HG02678 (cell line): Measurements from ENCODE around the gene SUB1.
"Not testable (repeated sequence)": the region's sequence is repeated elsewhere in the genome, so short reads cannot be mapped to it uniquely, and the experiment has no call there.

ENCODE experiments used
- ATAC-seq: cut with Tn5 transposase; IDR thresholded peaks from one replicate; pipeline ENCODE4 v1.9.1; 2021; ENCODE audit warnings: mild to moderate bottlenecking, moderate library complexity; ENCODE audit not compliant: unreplicated experiment

Gene SUB1

DNA sequence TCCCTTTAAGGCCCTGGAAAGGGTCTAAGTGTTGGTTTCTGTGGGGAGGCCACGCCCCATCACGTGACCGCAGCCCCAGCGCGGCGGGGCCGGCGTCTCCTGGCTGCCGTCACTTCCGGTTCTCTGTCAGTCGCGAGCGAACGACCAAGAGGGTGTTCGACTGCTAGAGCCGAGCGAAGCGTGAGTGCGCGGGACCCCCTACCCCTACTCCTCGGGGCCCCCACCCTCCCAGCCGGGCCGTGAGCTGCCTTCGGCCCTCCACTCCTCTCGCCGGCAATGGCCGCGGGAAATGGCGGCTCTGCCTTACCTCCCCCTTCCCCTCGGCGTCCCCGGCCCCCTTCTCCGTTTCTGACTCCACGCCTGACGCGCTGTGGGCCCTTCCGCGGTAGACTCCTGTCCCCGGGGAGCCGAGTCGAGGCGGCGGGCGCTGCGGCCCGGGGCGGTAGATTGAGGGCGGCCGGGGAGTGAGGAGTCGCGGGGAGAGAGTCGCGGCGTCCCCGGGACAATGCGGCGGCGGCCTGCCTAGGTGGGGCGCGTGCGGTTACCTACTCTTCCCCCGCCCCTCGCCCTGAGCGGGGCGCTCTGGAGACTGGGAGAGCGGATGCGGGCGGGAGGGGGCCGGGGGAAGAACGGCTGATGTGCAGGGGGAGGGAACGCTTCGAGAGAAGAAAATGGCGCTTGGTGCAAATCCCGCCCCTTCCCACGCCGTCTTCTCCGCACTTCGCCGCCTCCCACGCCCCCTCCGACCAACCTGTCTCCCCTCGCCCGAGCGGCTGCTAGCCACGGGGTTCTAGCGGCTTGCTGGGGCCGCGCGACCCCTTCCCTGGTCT lies at the start of gene SUB1:
Gene SUB1 (plus strand): TSS at position 112 of the 830 bp plus-strand sequence. CDS start 2,956 bp downstream, outside the sequence.
- ATAC-seq: peak; percentile 41

DNA sequence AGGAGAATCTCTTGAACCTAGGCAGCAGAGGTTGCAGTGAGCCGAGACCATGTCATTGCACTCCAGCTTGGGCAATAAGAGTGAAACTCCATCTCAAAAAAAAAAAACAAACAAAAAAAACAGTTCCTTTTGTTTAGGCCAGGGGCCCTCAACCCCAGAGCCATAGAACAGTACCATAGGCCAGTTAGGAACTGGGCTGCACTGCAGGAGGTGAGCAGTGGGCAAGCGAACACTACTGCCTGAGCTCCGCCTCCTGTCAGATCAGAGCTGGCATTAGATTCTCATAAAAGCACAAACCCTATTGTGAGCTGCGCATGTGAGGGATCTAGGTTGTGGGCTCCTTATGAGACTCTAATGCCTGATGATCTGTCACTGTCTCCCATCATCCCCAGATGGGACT lies 49.1 kb upstream of the SUB1 start:
- no peak for ATAC-seq

DNA sequence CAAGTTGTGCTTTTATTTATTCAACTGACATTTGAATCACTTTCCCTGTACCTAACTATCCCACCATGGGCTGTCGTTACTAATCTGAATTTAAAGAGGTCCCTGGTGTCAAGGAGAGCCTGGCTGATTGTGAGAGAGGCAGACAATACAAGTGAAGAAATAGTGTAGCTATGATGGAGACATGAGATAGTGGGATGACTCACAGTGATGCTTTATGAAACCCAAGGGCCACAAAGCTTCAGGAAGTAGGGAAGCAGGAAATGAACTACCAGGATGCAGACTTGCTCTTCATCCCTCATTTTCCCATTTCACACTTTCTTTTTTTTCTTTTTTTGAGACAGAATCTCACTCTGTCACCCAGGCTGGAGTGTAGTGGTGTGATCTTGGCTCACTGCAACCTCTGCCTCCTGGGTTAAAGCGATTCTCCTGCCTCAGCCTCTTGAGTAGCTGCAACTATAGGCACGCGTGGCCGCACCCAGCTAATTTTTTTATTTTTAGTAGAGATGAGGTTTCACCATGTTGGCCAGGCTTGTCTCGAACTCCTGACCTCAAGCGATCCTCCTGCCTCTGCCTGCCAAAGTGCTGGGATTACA lies 47.8 kb upstream of the SUB1 start:
- peak; percentile 21 for ATAC-seq

DNA sequence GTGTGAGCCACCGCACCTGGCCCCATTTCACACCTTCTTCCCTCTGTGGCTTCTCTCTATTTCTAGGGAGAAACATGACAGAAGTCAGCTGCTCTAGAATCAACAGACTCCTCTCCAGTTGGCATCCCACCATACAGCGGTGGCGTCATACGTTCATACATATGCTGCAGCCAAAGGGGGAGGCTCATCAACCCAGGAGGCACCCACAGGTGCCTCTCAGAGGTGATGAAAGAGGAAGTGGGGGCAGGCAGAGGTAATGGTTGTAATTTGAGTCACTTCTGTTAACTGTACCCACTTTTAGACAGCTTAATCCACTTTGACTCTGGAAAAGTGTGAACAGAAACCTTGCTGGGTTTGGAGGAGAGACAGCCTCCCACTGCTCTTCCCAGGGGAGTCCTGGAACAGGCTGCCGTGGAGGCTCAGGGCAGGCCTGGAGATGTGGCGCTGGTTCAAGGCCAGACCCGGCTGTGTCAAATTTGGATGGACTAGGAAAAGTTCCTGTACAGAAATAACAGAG lies 47.3 kb upstream of the SUB1 start:
- ATAC-seq: peak; percentile 80

DNA sequence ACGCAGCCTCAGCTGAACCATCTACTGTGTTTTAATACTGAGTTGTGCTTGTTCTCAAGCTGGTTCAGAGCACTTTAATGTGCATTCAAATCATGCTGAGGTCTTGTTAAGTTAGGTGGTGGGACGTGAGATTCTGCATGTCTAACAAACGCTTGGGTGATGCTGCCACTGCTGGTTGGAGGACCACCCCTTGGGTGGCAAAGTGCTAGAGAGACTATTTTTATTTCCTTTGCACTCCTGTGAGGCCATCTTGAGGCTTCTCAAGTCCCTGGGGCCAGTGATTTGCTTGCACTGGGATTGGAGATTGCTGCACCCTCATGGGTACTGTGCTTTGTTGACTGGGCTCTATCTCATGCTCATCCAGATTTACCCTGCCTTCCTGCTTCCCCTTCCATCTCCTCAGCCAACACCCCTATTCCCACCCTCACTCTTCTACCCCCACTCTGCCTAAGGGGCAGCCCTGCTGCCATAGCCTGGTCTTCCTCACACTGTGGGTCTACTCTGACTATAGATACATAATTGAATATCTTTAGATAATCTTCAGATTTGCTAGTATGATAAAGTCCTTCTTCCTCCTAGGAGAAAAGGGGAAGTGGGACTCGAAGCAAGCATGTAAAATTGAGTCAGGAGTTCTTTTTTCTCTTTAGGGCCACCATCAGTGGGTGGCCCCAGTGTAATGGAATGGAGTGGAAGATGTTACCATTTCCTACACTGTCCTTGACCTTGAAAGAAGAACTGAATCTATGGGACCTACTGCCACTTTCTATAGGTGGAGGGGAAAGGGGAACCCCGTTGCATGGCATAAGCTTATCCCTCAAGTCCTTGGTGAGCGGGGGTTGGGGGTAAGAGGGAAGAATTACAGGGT lies 45.1 kb upstream of the SUB1 start:
- no peak for ATAC-seq

DNA sequence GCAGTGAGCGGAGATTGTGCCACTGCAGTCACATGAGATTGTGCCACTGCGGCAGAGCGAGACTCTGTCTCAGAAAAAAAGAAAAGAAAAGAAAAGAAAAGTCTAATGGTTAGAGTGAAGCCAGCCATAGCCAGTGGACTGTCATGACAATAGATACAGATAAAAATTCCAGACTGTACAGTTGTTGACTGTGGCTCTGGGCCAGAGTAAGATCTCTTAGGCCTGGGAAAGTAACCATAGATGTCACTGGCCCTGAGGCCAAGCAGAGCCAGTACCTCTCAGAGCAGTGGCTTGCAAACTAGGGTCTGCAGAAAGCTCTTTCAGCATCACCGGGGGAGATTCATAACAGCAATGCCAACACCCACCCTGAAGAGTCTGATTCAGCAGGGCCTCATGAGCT lies 44.1 kb upstream of the SUB1 start:
- no peak for ATAC-seq

DNA sequence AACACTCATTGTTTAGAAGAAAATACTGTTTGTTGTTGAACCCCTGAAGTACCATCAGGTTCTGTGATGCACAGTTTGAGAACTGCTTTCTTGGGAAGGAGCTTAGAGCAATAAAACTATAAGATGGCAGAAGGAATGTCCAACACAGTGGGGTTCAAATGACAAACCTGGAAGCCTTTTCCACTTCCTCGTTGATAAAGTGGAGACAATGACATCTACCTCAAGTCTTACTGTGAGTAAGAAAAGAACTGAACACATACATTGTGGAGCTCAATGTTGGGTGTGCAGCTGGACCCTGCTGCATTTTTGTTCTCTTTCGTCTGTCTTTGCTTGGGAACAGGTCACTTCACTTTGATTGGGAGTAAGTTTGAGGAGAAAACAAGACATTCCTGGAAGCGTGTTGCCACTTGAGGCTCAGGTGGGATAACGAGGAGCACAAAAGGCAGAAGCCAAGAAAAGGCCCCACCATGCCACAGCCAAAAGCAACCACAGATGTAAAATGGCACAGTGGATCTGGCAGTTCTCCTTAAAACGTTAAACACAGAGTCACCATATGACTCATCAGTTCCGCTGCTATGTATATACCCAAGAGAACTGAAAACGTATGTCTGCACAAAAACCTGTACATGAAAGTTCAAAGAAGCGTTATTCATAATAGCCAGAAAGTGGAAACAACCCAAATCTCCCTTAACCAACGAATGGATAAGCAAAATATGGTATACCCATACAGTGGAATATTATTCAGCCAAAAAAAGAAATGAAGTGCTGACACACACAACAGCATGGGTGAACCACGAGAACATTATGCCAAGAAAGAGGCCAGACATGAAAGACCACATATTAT lies 42.9 kb upstream of the SUB1 start:
- peak; percentile 70 for ATAC-seq

DNA sequence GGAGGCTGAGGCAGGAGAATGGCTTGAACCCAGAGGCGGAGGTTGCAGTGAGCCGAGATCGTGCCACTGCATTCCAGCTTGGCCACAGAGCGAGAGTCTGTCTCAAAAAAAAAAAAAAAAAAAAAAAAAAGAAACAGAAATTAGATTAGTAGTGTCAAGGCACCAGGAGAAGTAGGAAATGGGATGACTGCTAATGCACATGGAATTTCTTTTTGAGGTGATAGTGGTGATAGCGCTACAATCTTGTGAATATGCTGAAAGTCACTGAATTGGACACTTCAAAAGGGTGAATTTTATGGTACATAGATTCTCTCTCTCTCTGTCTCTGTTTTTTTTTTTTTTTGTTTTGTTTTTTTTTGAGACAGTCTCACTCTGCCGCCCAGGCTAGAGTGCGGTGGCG lies 42.1 kb upstream of the SUB1 start:
- ATAC-seq: no peak

DNA sequence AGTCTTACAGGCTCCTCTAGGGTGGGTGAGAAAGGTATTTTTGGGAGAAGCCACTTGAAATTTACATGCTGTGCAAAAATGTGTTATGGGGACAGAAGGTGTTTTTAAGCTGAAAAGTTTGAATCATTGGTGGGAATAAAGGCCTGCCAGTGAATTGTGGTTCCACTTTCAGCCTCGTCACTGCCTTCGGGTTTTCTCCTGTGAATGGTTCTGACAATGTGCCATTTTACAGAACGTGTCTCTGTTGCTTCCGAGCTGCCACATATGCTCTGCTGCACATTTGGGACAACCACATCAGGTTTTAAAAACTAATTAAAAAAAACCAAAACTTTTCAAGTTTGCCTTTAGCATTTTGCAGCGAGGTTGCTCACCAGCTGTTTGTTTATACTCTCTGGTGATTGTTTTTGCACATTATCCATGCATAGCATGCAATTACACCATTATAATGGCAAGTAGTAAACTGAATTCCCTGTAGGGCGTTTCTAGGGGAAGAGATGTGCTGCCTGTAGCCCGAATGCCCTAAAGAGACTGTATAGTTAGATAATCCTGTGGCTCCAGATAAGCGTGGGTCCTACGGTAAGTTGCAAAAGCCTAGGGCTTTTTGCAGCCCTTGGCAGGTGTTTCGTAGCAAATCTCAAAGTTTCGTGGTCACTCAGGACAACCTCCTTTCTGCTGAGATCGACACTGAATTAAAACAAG lies 40.1 kb upstream of the SUB1 start:
- ATAC-seq: no peak

DNA sequence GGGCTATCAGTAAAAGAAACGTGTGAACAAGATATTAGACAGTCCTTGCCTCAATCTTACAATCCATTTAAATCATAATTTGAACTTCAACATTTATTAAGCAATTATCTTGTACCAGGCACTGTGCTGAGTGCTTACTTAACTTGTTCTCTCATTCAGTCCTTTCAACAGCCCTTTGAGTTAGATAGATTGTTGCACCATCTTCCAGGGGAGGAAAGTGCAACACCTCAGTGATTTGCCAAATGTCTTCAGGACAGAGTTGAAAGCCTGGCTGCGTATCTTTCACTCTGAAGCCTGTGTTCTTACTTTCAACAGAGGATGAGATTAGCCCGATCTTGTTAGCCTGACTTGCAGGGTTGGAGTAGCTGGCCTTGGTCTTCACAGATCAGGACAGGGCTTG lies 34.2 kb upstream of the SUB1 start:
- ATAC-seq: no peak

DNA sequence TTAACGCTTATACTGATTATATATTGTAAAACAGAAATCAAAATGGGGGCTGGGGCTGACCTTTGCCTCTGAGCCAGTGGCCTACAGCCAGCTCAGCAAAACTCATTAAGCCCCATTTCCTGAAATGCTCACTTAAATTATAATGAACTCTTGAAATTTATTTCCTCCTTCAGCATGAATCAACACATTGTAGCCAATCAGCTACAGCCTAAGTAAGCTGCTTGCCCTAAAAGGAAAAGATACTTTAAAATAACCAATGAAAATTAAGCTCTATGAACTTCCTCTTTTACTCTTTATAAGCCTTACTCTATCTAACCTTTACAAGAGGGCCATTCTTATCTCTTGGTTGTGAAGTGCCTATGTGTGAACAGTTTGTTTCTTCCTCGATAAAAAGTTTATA lies 33.5 kb upstream of the SUB1 start:
- ATAC-seq: no peak

DNA sequence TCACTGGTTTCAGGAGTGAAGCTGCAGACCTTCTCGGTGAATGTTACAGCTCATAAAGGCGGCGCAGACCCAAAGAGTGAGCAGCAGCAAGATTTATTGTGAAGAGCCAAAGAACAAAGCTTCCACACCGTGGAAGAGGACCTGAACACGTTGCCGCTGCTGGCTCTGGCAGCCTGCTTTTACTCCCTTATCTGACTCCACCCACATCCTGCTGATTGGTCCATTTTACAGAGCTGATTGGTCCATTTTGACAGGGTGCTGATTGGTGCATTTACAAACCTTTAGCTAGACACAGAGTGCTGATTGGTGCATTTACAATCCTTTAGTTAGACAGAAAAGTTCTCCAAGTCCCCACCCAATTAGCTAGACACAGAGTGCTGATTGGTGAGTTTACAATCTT lies 32.9 kb upstream of the SUB1 start:
- ATAC-seq: not testable (repeated sequence)

DNA sequence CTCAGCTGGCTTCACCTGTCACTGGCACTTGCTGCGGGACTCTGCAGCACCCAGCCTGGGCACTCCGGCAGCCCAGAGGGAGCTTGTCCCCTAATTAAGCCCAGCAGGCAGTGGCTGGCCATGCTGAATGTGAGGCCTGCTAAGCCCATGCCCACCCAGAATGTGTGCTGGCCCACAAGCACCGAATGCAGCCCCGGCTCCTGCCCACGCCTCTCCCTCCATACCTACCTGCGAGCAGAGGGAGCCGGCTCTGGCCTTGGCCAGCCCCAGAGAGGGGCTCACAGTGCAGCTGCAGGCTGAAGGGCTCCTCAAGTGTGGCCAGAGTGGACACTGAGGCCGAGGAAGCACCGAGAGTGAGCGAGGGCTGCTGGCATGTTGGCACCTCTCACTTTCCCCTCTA lies 32.4 kb upstream of the SUB1 start:
- no peak for ATAC-seq

DNA sequence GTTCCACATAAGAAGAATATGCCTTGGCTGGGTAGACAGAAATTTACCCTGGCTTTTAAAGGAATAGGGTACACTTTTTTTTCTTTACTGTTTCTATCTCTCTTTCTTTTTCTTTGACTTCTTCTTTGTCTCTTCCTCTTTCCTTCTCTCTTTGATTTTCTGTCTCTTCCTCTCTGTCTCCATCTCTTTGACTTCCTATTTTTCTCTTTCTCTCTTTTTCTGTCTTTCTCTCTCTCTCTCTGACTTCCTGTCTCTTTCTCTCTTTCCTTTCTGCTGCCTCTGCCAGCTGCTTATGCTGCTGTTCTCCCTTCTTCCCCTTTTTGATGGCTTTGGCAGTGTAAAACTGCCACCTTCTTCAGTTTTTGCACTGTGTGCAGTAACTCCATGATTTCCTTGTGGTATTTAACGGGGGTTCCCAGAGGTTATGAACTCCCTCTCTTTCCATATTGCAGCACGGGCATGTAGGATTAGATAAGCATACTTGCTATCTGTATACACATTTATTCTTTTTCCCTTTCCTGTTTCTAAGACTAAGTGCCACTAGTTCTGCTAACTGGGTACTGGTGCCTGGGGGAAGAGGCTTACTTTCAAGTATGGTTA lies 31.1 kb upstream of the SUB1 start:
- not testable (repeated sequence) for ATAC-seq

DNA sequence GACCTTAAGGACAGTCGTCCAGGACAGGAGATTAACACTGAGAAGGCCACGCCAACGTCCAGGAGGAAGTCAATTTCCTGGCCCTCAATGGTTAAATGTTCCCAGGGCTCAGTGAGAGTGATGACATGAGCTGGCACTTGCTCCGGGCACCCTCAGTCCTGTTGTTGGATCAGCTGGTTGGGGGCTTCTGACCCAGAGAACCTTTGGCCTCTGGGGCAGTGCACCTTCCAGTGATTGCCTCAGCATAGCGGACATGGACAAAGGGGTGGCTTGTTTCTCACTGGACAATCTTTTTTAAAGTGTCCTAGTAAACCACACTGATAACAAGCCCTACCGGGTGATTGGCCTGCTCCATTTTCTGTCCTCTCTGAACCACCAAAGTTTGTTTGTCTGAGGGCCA lies 28.8 kb upstream of the SUB1 start:
- ATAC-seq: not testable (repeated sequence)

DNA sequence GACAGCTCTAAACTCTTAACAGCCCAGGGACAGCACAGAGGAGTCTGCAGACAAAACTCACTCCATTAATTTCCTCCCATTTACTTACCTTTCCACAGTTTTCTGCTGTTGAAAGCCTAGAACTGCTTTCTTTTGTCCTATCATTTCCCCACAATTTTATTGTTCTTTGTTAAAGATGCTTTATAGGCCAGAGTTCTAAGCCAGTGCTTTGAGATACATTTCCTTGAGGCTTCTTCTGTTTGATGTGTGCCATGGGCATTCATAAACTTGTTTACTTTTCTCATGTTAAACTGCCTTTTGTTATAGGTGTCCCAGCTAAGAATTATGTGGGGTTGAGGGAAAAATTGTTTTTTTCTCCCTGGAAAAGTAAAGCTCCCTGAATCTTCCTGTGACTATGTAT lies 25.9 kb upstream of the SUB1 start:
- no peak for ATAC-seq

DNA sequence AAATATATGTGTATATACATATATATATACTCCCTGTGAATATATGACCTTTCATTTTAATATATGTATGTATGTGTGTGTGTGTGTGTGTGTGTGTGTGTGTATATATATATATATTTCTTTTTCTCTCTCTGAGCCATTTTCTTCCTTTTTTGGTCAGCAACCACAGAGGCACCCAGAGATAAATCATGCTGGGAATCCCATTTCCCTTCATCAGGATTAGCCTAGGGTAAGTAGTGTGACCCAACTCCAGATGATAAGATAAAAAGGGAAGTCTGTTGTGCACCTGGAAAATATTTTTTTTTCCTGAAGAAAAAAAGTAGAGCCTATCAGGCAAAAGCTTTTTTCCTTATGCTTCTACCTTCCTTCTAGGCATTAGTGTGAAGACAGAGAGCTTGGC lies 25.4 kb upstream of the SUB1 start:
- no peak for ATAC-seq

DNA sequence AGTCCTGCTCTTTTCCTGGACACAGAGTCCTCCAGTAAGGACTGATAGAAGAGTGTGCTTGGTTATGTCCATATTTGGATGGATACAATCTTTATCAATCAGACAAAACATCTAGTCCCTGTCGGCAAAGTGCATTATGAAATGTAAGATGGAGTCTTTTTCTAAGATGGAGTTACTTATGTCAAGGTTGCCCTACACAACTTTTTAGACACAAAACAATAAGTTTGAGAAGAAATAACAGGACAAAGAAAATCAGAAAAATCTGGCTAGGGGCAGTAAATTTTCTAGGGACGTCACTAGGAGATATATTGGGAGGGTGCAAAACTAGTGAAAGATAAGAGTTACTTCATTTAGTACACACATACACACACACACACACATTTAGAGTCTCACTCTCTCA lies 23.3 kb upstream of the SUB1 start:
- ATAC-seq: no peak

DNA sequence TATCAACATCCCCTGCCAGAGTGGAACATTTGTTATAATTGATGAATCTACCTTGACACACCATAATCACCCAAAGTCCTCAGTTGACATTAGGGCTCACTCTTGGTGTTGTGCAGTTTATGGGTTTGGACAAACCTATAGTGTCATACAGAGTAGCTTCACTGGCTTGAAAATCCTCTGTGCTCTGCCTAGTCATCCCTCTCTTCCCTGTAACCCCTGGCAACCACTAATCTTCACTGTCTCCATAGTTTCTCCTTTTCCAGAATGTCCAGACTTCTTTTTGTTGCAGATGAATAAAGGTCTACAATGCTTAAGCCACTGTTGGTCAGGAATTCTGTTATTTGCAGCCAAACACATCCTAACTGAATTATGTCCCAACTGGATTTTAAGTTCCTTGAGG lies 22.5 kb upstream of the SUB1 start:
- no peak for ATAC-seq

DNA sequence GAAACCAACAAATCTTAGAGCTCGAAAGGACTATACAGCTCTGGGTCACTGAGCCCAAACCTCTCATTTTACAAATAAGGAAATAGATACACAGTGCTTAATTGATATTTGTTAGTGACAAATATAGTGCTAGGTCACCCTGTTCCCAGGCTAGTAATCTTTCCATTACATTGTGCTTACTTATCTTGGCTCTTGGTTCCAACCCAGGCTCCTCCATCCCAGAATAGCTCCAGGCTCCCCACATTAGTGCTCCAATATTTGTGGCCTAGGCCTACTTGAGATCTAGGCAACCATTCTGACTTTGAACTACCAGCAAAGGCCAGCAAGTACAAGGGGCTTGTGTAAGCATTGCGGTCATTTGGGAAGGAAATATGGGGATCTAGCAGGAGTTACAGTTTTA lies 21.7 kb upstream of the SUB1 start:
- no peak for ATAC-seq
